HG02623 (cell line): ENCODE results near the gene PDLIM1.
A peak's percentile ranks its signal among the peaks of the same experiment; 100 is the strongest.

Experiments used
- ATAC-seq: cut with Tn5 transposase; IDR thresholded peaks from one replicate; pipeline ENCODE4 v1.9.1; 2021; ENCODE audit warnings: moderate library complexity; ENCODE audit not compliant: unreplicated experiment

PDLIM1 gene

GRCh38 chr10:95290461-95291364 is at the start of gene PDLIM1:
PDLIM1 (minus strand) TSS chr10:95291003; CDS start chr10:95290915, 88 bp downstream.
- peak; percentile 41 for ATAC-seq

GRCh38 chr10:95339863-95340262 is 49.1 kb upstream of the PDLIM1 start:
- ATAC-seq, result no peak

GRCh38 chr10:95337423-95338160 is 46.8 kb upstream of the PDLIM1 start:
- no peak for ATAC-seq

GRCh38 chr10:95336702-95337101 is 45.9 kb upstream of the PDLIM1 start:
- no peak for ATAC-seq

- ATAC-seq, result no peak
Measured at GRCh38 chr10:95335933-95336699, 45.3 kb upstream of the PDLIM1 start.

GRCh38 chr10:95334805-95335144 is 44.0 kb upstream of the PDLIM1 start:
- ATAC-seq, result no peak

- no peak for ATAC-seq
Measured at GRCh38 chr10:95333997-95334804, 43.4 kb upstream of the PDLIM1 start.

- no peak for ATAC-seq
Measured at GRCh38 chr10:95332666-95333249, 42.0 kb upstream of the PDLIM1 start.

- no peak for ATAC-seq
Measured at GRCh38 chr10:95331596-95332130, 40.9 kb upstream of the PDLIM1 start.

GRCh38 chr10:95330966-95331453 is 40.2 kb upstream of the PDLIM1 start:
- no peak for ATAC-seq

GRCh38 chr10:95329296-95329695 is 38.5 kb upstream of the PDLIM1 start:
- ATAC-seq, result no peak

- no peak for ATAC-seq
Measured at GRCh38 chr10:95328013-95328412, 37.2 kb upstream of the PDLIM1 start.

- no peak for ATAC-seq
Measured at GRCh38 chr10:95327367-95327766, 36.6 kb upstream of the PDLIM1 start.

- no peak for ATAC-seq
Measured at GRCh38 chr10:95326396-95326795, 35.6 kb upstream of the PDLIM1 start.

GRCh38 chr10:95325863-95326262 is 35.1 kb upstream of the PDLIM1 start:
- ATAC-seq, result no peak

GRCh38 chr10:95324436-95325268 is 33.8 kb upstream of the PDLIM1 start:
- no peak for ATAC-seq

GRCh38 chr10:95321554-95322301 is 30.9 kb upstream of the PDLIM1 start:
- no peak for ATAC-seq

- no peak for ATAC-seq
Measured at GRCh38 chr10:95319239-95319638, 28.4 kb upstream of the PDLIM1 start.
